Heart left ventricle (tissue), 16 donors: ENCODE measurements around the gene LRRC63. TPM values are rescaled to one million over a fixed set of nuclear protein-coding genes. Genes with fewer than 3 reads are reported as not detected.
A peak's percentile ranks its signal among the peaks of the same experiment; 100 is the strongest.

Source experiments
- ATAC-seq, 4 donors: fragments of 200-7000 bp; cut with Tn5 transposase; one replicate each; pipeline ENCODE4 v1.9.1; 2020 to 2022; ENCODE audit warnings: moderate library complexity in 4 of 4, mild to moderate bottlenecking in 3 of 4, moderate number of reproducible peaks in 1 of 4
- DNase-seq, 5 donors: peaks; one replicate each; pipeline ENCODE4 v3.0.0-alpha.2; 2020
- H3K27ac ChIP-seq, 12 donors: fragments of 200-600 bp; sonication (generic) in 4 of 12; one replicate each; pipeline versions ENCODE4 v1.5.0 to v1.8.0; 2016 to 2022; ENCODE audit warnings: mild to moderate bottlenecking in 2 of 12
- H3K27me3 ChIP-seq, 9 donors: fragments of 200-600 bp; sonication (generic) in 2 of 9; one replicate each; pipeline versions ENCODE4 v1.5.1 to v1.8.0; 2016 to 2022; ENCODE audit warnings: mild to moderate bottlenecking in 3 of 9
- H3K36me3 ChIP-seq, 9 donors: fragments of 200-600 bp; sonication (generic) in 2 of 9; one replicate each; pipeline versions ENCODE4 v1.5.0 to v1.8.0; 2018 to 2022; ENCODE audit warnings: mild to moderate bottlenecking in 2 of 9
- H3K4me1 ChIP-seq, 12 donors: fragments of 200-600 bp; sonication (generic) in 4 of 12; one replicate each; pipeline versions ENCODE4 v1.5.0 to v1.8.0; 2016 to 2022; ENCODE audit warnings: mild to moderate bottlenecking in 3 of 12
- H3K4me3 ChIP-seq, 12 donors: fragments of 200-600 bp; sonication (generic) in 4 of 12; one replicate each; pipeline versions ENCODE4 v1.5.0 to v1.8.0; 2017 to 2022; ENCODE audit warnings: mild to moderate bottlenecking in 9 of 12, moderate library complexity in 4 of 12
- H3K9me3 ChIP-seq, 12 donors: fragments of 200-600 bp; sonication (generic) in 4 of 12; one replicate each; pipeline versions ENCODE4 v1.5.0 to v1.8.0; 2016 to 2022; ENCODE audit warnings: mild to moderate bottlenecking in 1 of 12
- POLR2A ChIP-seq, 2 donors: fragments of 450-650 bp; IDR thresholded peaks; one replicate each; pipeline ENCODE4 v1.6.1; 2017; ENCODE audit warnings: antibody characterized with exemption in 2 of 2, mild to moderate bottlenecking in 2 of 2, moderate library complexity in 2 of 2
- WGBS, 4 donors: extraction: QIAGEN DNeasy Blood & Tissue Kit in 2 of 4; methylation state at CpG; one replicate each; pipeline versions ENCODE4 v1.1.5 to v1.1.7; 2013 to 2018; 5-methylcytosine and 5-hydroxymethylcytosine counted together
- intact Hi-C, 10 donors: fragments of 100-400 bp; cut with DNase I; formaldehyde crosslinking; loops; one replicate each; pipeline versions ENCODE4 v1.11.1 to v1.14.2; 2022
- polyA plus RNA-seq, 2 donors: library from polyadenylated mRNA; stranded (reverse); fragments of 200-250 nt; gene quantifications; one replicate each; pipeline ENCODE4 v1.2.3, GENCODE V29; 2013
- total RNA-seq, 9 donors: library from RNA; depleted of rRNA in 2 of 9; stranded (reverse); fragments of >200 nt in 2 of 9; fragmentation: NEBNext Ultra II Directional in 3 of 9; extraction: Animal tissue kit (Norgen Biotek cat#: 25700) in 3 of 9; gene quantifications; one replicate each; pipeline versions ENCODE4 v1.1.0 to v1.2.4, GENCODE V29; 2016 to 2023
- TF ChIP-seq, protein P1 (sequence below), 12 donors: fragments of 200-600 bp; sonication (generic) in 4 of 12; IDR thresholded peaks; one replicate each; pipeline versions ENCODE4 v1.5.0 to v1.8.0; 2018 to 2022; ENCODE audit warnings: antibody characterized with exemption in 12 of 12, mild to moderate bottlenecking in 5 of 12
- donor health status: ischemic (EF 13 %, LVEDD 7.1; RV severe dilation, severe dysfunction).
- donor health status: healthy with polysubstance abuse.
- donor health status: DM: no; HTN: yes; CAD: no.
- donor health status: DM: no; HTN: no; CAD: no.
- donor health status: ischemic (EF 25% LVEDD 6.9; RV normal size, moderate dysfunction).
- donor health status: ischemic (EF 25% LVEDD 5.7; RV mildly dilated, moderate dysfunction).
- donor health status: healthy.
- donor health status: DM: yes; HTN: yes; CAD: no.
- donor health status: ischemic (EF 35%, LVEDD 5.7; RV mildly dilated, moderate dysfunction).
- donor health status: nonischemic (EF 11% LVEDD 7.7; RV severe dilation, severe dysfunction).
- donor health status: DM: yes; HTN: yes; CAD: no.
- donor health status: PGD.
- donor health status: ischemic (EF 29% LVEDD 5.4; RV normal size, mild dysfunction).
- donor health status: nonischemic (EF 23%, LVEDD 6.1; RV moderate dilation, normal function).

LRRC63 gene
- total and polyA plus RNA-seq, 11 donors = 0.14 to 0.48 TPM; not detected in 9

DNA sequence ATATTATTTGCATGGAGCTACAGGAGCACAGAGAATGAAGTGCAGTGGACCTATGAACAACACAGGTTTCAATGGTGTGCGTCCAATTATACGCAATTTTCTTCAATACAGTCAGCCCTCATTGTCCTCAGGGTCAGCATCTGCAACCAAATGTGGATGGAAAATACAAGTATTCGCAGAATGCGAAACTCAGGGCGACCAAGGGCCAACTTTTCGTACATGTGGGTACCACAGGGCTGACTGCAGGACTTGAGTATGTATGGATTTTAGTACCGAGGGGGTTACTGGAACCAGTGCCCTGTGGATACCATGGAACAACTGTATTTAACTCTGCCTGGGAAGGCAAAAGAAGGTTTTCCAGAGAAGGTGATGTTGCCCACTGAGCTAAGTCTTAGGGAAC is 40.0 kb upstream of the LRRC63 start:
- WGBS, 4 donors = 96 to 99% (median 96%) methylated on average over 7 of the region's 7 CpGs
- H3K9me3 ChIP-seq = no peaks in the 10 kb centered on the region
- H3K36me3 ChIP-seq = no peaks in the 10 kb centered on the region
- no peak for ATAC-seq
- H3K27me3 ChIP-seq = peaks cover 0 to 11% (median 0%) of the 10 kb centered on the region in 9 donors
- peak overlapping the region in 1 of 12 donors; percentile 35 for H3K4me3 ChIP-seq
- intact Hi-C loops = no loop called here
- H3K4me1 ChIP-seq = peaks cover 0 to 98% (median 9%) of the 10 kb centered on the region in 12 donors
- DNase-seq = no peak
- no peak for TF ChIP-seq POLR2A (IDR thresholded peaks at IDR 0.05)
- TF ChIP-seq, protein P1, sequence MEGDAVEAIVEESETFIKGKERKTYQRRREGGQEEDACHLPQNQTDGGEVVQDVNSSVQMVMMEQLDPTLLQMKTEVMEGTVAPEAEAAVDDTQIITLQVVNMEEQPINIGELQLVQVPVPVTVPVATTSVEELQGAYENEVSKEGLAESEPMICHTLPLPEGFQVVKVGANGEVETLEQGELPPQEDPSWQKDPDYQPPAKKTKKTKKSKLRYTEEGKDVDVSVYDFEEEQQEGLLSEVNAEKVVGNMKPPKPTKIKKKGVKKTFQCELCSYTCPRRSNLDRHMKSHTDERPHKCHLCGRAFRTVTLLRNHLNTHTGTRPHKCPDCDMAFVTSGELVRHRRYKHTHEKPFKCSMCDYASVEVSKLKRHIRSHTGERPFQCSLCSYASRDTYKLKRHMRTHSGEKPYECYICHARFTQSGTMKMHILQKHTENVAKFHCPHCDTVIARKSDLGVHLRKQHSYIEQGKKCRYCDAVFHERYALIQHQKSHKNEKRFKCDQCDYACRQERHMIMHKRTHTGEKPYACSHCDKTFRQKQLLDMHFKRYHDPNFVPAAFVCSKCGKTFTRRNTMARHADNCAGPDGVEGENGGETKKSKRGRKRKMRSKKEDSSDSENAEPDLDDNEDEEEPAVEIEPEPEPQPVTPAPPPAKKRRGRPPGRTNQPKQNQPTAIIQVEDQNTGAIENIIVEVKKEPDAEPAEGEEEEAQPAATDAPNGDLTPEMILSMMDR (IDR thresholded peaks at IDR 0.05) = no peak
- H3K27ac ChIP-seq = peak overlapping the region in 1 of 12 donors; percentile 91

DNA sequence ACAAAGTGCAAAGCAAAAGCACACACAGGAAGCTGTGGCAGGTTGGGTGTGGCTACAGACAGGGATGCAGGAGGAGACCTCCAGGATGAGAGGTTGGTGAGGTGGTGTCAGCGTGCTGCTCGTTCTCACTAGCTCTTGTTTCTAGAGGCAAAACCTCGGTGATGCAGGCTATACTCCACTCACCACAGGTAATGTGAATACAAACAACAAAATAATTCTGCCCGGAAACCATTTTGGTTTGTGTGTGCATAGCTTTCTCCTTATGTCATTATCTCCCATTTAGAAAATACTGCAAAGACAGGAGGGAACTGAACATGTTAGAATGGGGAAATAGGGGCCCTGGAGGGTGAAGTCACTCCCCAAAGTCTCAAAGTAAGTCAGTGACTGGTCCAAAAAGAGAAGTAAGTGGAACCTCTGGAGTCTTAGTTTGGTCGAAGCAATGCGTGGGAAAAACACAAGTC is 39.2 kb upstream of the LRRC63 start:
- Histone ChIP-seq H3K36me3 (no peaks in the 10 kb centered on the region), H3K9me3 (no peaks in the 10 kb centered on the region), H3K27me3 (peaks cover 0 to 4% (median 0%) of the 10 kb centered on the region in 9 donors), H3K4me1 (peaks cover 0 to 90% (median 9%) of the 10 kb centered on the region in 12 donors), H3K27ac (peak overlapping the region in 2 of 12 donors; percentile 5 to 91), H3K4me3 (peak overlapping the region in 1 of 12 donors; percentile 35)
- 74 to 85% (median 80%) methylated on average over 6 of the region's 6 CpGs for WGBS, 4 donors
- intact Hi-C loops = no loop called here
- DNase-seq (no peak), ATAC-seq (peak in 2 of 4 donors; percentile 57 to 61)
- TF ChIP-seq POLR2A (IDR thresholded peaks at IDR 0.05) = no peak
- TF ChIP-seq, protein P1 (IDR thresholded peaks at IDR 0.05) = no peak

DNA sequence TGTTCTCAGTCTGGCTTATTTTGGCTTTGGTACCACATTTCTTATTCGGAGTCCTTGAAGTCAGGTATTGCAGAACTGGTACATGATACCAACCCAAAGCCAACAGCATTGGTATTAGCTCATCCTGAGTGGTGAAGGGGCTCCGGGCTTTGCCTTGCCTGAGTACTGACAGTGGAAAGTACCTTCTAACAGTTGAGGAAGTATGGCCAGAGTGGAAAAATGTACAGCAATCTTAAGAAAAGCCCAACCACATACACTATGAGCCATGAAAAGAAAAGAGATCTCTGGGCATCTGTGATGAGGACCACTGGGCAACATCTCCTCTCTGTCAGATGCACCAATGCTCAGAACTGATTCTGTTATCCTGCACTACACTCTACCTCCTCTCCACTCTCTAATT is 38.1 kb upstream of the LRRC63 start:
- DNase-seq (no peak), ATAC-seq (no peak)
- Histone ChIP-seq H3K36me3 (no peaks in the 10 kb centered on the region), H3K9me3 (no peaks in the 10 kb centered on the region), H3K27ac (peak overlapping the region in 1 of 12 donors; percentile 91), H3K4me1 (peaks cover 0 to 88% (median 9%) of the 10 kb centered on the region in 12 donors), H3K27me3 (peaks cover 0 to 2% (median 0%) of the 10 kb centered on the region in 9 donors), H3K4me3 (peak overlapping the region in 1 of 12 donors; percentile 35)
- 77 to 94% (median 85%) methylated on average over 2 of the region's 2 CpGs for WGBS, 4 donors
- intact Hi-C loops = no loop called here
- TF ChIP-seq, protein P1 (IDR thresholded peaks at IDR 0.05) = no peak
- no peak for TF ChIP-seq POLR2A (IDR thresholded peaks at IDR 0.05)

DNA sequence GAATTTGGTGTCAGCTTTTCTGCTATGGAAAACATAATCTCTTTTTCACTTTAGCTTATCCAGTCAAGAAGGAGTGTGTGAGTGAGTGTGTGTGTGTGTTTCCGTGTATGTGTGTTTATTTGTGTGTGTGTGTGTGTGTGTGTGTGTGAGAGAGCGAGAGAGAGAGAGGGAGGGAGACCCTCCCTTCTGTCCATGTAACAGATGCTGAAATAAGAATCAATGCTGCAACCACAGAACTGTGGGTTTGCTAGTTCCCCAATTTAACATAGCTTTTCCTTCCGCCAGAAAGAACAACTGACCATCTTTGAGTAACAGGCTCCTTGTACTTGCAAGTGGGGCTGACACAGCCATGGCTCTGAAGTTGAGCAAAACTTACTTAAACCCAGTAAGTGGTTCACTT is 35.0 kb upstream of the LRRC63 start:
- DNase-seq = no peak
- intact Hi-C loops = no loop called here
- peak; percentile 34 to 75 (median 56) for ATAC-seq
- Histone ChIP-seq H3K27ac (peak overlapping the region in 3 of 12 donors; percentile 1 to 91 (median 36)), H3K4me3 (peak overlapping the region in 2 of 12 donors; percentile 18 to 60), H3K9me3 (no peaks in the 10 kb centered on the region), H3K27me3 (peaks cover 0 to 2% (median 0%) of the 10 kb centered on the region in 9 donors), H3K4me1 (peaks cover 0 to 62% (median 0%) of the 10 kb centered on the region in 12 donors), H3K36me3 (no peaks in the 10 kb centered on the region)
- TF ChIP-seq, protein P1 (IDR thresholded peaks at IDR 0.05) = no peak
- no peak for TF ChIP-seq POLR2A (IDR thresholded peaks at IDR 0.05)
- WGBS, 4 donors = 58 to 68% (median 66%) methylated on average over 3 of the region's 3 CpGs
